GM12865 (cell line): Measurements from ENCODE around the gene M1AP.

Experiments used
- DNase-seq: peaks from one replicate; pipeline ENCODE4 v3.0.0; 2010; ENCODE audit warnings: low read depth
- H3K4me3 ChIP-seq: 2 replicates; pipeline ENCODE4 v1.5.1; 2011; ENCODE audit warnings: mild to moderate bottlenecking, low read depth, low read length, control low read depth
- TF ChIP-seq, protein P1 (sequence below): IDR thresholded peaks from 2 replicates; pipeline ENCODE4 v1.5.1; 2011; ENCODE audit warnings: low read length, control low read depth, low read depth, inconsistent platforms; ENCODE audit not compliant: insufficient read depth; ENCODE audit errors: missing control alignments

The M1AP gene

DNA sequence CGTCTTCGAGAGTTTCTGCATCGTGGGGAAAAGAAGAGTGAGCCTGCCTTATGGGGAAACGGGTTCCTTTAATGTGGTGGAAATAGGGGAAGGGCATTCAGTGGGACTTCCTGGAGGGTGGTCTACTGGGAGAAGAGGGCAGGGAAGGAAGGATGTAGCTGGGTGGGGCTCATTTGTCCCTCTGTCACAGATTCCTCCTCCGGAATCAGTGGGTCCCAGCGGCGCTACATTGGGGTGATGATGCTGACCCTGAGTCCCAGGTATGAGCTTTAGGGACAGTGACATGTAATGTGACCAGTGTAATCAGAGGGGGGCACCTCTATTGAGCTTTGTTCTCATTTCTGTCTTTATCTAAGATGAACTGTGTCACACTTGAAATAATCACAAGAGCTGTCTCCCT lies 116.5 kb downstream of the M1AP start:
- TF ChIP-seq, protein P1, sequence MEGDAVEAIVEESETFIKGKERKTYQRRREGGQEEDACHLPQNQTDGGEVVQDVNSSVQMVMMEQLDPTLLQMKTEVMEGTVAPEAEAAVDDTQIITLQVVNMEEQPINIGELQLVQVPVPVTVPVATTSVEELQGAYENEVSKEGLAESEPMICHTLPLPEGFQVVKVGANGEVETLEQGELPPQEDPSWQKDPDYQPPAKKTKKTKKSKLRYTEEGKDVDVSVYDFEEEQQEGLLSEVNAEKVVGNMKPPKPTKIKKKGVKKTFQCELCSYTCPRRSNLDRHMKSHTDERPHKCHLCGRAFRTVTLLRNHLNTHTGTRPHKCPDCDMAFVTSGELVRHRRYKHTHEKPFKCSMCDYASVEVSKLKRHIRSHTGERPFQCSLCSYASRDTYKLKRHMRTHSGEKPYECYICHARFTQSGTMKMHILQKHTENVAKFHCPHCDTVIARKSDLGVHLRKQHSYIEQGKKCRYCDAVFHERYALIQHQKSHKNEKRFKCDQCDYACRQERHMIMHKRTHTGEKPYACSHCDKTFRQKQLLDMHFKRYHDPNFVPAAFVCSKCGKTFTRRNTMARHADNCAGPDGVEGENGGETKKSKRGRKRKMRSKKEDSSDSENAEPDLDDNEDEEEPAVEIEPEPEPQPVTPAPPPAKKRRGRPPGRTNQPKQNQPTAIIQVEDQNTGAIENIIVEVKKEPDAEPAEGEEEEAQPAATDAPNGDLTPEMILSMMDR, result no peak
- no peak for DNase-seq
- peak overlapping the region; percentile 95 for H3K4me3 ChIP-seq

DNA sequence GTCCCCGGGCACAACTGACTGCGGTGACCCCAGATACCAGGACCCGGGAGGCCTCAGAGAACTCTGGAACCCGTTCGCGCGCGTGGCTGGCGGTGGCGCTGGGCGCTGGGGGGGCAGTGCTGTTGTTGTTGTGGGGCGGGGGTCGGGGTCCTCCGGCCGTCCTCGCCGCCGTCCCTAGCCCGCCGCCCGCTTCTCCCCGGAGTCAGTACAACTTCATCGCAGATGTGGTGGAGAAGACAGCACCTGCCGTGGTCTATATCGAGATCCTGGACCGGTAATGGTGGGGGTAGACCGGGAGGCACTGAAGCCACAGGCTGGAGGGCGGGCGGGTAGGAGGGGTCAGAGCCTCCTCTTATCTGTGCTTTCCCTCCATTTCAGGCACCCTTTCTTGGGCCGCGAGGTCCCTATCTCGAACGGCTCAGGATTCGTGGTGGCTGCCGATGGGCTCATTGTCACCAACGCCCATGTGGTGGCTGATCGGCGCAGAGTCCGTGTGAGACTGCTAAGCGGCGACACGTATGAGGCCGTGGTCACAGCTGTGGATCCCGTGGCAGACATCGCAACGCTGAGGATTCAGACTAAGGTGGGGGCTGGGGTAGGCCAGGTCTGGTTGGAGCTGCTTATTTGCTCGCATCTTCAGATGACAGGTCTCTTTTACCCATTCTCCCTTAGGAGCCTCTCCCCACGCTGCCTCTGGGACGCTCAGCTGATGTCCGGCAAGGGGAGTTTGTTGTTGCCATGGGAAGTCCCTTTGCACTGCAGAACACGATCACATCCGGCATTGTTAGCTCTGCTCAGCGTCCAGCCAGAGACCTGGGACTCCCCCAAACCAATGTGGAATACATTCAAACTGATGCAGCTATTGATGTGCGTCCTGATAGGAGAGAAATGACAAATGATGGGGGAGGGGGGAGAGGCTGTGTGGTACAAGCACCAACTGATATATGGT lies 117.6 kb downstream of the M1AP start:
- DNase-seq, result peak; percentile 90
- TF ChIP-seq, protein P1, result no peak
- H3K4me3 ChIP-seq, result peak overlapping the region; percentile 95

DNA sequence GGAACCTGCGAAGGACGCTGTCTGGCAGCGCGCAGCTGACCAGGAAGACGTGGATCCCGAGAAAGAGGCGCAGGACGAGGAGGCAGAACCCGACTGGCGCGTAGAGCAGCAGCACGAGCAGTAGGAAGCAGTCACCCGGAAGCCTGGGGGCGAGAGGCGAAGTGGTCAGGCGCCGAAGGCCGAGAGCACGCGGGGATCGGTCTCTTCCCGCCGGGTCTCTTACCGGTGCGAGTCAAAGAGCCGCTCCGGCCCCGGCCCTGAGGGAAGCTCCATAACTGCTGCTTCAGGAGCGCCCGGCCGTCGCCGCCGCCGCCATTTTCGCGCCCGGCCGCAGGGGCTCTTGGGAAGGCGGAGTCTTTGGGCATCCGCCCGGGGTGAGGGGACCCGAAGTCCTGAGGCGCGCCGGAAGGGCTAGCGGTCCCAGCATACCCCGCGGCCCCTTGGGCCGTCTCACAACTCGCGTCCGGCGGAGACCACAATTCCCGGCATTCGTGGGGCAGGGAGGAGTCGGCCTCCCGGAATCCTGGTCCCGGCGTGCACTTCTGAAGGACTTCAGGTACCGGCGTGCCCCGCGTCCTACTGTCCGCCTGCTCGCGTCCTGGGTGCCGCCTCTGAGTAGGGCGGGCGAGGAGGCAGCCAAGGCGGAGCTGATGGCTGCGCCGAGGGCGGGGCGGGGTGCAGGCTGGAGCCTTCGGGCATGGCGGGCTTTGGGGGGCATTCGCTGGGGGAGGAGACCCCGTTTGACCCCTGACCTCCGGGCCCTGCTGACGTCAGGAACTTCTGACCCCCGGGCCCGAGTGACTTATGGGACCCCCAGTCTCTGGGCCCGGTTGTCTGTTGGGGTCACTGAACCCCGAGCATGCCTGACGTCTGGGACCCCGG lies 118.5 kb downstream of the M1AP start, which contains the start of the genes AUP1 and HTRA2:
AUP1 (minus strand) TSS at position 350 of the 882 bp plus-strand sequence; CDS start at position 273, 77 bp downstream.
HTRA2 (plus strand) TSS at position 577 of the 882 bp plus-strand sequence; CDS start at position 651, 74 bp downstream.
- peak; percentile 100 for DNase-seq
- H3K4me3 ChIP-seq, result peak within 1 kb of the TSS; percentile 95
- TF ChIP-seq, protein P1, result no peak

DNA sequence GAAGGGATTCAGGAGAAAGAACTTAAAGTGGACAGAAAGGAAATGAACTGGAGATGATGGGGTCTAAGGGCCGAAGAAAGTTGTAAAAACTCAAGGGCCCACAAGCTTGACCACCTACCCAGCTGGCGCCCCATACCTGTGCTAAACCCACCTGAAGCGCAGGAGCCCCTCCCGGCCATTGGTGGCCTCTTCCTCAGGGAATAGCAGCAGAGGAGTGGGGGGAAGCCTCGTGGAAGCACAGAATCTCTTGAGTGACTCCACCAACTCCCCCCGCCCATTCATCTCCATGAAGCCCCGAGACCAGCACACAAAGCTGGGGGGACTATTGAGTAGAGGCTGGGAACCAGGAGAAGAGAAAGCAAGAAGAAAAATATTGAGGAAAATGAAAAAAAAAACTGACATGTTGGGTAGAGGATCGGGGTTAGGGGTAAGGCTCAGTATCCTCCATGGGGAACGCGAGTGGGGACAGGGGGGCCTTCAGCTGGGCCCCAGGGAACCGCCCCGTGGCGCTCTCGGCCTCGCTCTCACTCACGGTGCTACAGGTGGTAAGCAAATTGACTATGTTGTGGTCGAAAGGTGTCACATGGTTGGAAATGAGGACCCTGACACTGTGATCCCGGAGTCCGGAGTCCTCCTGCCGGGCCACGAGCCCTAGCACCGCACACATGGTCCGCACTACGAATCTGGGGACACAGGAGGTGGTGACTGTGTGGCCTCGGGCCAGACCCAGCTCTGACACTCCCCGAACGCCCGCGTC lies 119.4 kb downstream of the M1AP start:
- TF ChIP-seq, protein P1, result no peak
- DNase-seq, result peak; percentile 60
- peak overlapping the region; percentile 95 for H3K4me3 ChIP-seq

DNA sequence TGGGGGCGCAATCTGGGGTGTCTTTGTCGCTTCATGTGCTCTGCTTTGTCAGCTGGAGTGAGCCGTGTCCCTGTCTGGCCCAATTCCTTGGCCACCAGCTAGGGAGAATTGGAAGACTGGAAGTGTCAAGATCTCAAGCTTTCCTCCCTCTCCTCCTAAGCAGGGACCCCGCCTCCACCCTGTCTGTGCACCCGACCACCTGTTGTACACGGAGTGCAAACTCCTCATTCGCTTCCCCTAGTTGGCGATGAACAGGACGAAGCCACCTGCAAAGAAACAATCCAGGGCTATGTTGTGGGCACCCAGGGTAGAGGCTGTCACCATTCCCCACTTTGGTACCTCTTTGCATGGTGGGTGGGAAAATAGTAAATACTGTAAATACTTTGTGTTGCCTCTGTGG lies 120.4 kb downstream of the M1AP start:
- TF ChIP-seq, protein P1, result no peak
- DNase-seq, result no peak
- no peak overlapping the region for H3K4me3 ChIP-seq

DNA sequence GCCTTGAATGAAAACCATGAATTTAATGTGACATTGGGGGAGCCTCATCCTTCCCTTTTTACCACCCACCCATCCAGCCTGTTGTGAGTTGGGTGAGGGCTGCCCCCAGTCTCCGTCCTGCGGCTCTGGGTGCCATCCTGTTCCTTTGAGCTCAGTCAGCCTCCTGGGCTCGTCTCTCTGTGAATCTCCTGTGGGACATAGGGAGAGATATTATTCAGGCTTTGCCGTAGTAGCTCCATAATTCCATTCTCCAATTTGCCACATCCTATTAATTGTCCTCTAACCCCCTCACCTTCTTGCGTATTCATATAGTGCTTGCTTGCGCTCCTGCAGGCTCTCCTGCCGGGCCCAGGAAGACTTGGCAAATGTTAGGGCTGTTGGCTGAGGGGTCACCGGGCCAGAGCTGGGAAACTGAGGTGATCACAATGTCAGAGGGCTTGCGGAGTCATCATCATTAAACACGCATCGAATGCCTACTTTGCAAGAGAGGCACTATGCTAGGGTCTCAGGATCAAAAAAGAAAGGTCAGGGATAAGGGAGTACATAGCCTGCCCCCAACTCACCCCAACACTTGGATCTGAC lies 121.4 kb downstream of the M1AP start:
- no peak for DNase-seq
- H3K4me3 ChIP-seq, result no peak overlapping the region
- TF ChIP-seq, protein P1, result no peak
